Psoas muscle (tissue), 8 donors: ENCODE data around the gene EP300. TPM values are rescaled to one million over a fixed set of nuclear protein-coding genes. Genes with fewer than 3 reads are reported as not detected.
A peak's percentile ranks its signal among the peaks of the same experiment; 100 is the strongest.

Experiments
- ATAC-seq, 4 donors: fragments of 200-7000 bp; cut with Tn5 transposase; one replicate each; pipeline ENCODE4 v1.9.1; 2020; ENCODE audit warnings: moderate library complexity in 3 of 4, mild to moderate bottlenecking in 2 of 4
- DNase-seq, 2 donors: peaks; one replicate each; pipeline ENCODE4 v3.0.0-alpha.2; 2020
- H3K27ac ChIP-seq: fragments of 200-600 bp; one replicate; pipeline ENCODE4 v1.8.0; 2022
- H3K27me3 ChIP-seq, 3 donors: fragments of 200-600 bp in 1 of 3; one replicate each; pipeline versions ENCODE4 v1.6.1 to v1.8.0; 2013 to 2022; ENCODE audit warnings: low read length in 2 of 3, mild to moderate bottlenecking in 2 of 3, moderate library complexity in 1 of 3; ENCODE audit not compliant: insufficient read depth in 3 of 3
- H3K36me3 ChIP-seq, 2 donors: fragments of 200-600 bp in 1 of 2; one replicate each; pipeline versions ENCODE4 v1.6.1 to v1.8.0; 2013 to 2022; ENCODE audit warnings: low read depth in 1 of 2, mild to moderate bottlenecking in 1 of 2, moderate library complexity in 1 of 2; ENCODE audit not compliant: insufficient read depth in 1 of 2
- H3K4me1 ChIP-seq: fragments of 200-600 bp; one replicate; pipeline ENCODE4 v1.8.0; 2022
- H3K4me3 ChIP-seq: fragments of 200-600 bp; one replicate; pipeline ENCODE4 v1.8.0; 2022; ENCODE audit warnings: mild to moderate bottlenecking
- H3K9me3 ChIP-seq: fragments of 200-600 bp; one replicate; pipeline ENCODE4 v1.8.0; 2022
- CTCF ChIP-seq: fragments of 200-600 bp; IDR thresholded peaks from one replicate; pipeline ENCODE4 v1.8.0; 2022; ENCODE audit warnings: antibody characterized with exemption
- WGBS, 3 donors: extraction: QIAGEN DNeasy Blood & Tissue Kit; methylation state at CpG; one replicate each; pipeline versions ENCODE4 v1.1.6 to v1.1.7; 2013; 5-methylcytosine and 5-hydroxymethylcytosine counted together
- intact Hi-C, 2 donors: fragments of 100-400 bp; cut with DNase I; formaldehyde crosslinking; loops; one replicate each; pipeline versions ENCODE4 v1.11.0 to v1.14.2; 2022
- polyA plus RNA-seq, 3 donors: library from polyadenylated mRNA; stranded (reverse); fragments of 200-250 nt; gene quantifications; one replicate each; pipeline ENCODE4 v1.2.3, GENCODE V29; 2013
- total RNA-seq, 4 donors: library from RNA; stranded (reverse); fragmentation: NEBNext Ultra II Directional in 2 of 4; extraction: Animal tissue kit (Norgen Biotek cat#: 25700) in 2 of 4; gene quantifications; one replicate each; pipeline versions ENCODE4 v1.2.1 to v1.2.4, GENCODE V29; 2021 to 2023
- donor health status: healthy with polysubstance abuse.
- donor health status: DM: no; HTN: no; CAD: no; lungs with moderate emphysema.
- donor health status: Bipolar disorder and iron deficiency.
- donor health status: healthy.
- donor health status: DM: yes; HTN: yes; CAD: no.
- donor health status: DM: no; HTN: no; CAD: no.
- donor health status: DM: no; HTN: no; CAD: no.
- donor health status: DM: yes; HTN: yes; CAD: no.

Gene EP300
- total and polyA plus RNA-seq, 7 donors: 6.2 to 40.7 (median 31.0) TPM

- Histone ChIP-seq H3K36me3 (peaks cover 0 to 28% of the 10 kb centered on the region in 2 donors), H3K9me3 (no peaks in the 10 kb centered on the region), H3K4me3 (no peak overlapping the region), H3K27ac (no peak overlapping the region), H3K4me1 (peaks cover 7% of the 10 kb centered on the region), H3K27me3 (no peaks in the 10 kb centered on the region)
- 90 to 94% (median 92%) methylated on average over 9 of the region's 9 CpGs for WGBS, 3 donors
- intact Hi-C loops: no loop called here
- no peak for DNase-seq
- no peak for TF ChIP-seq CTCF
- ATAC-seq: no peak
Measured at GRCh38 chr22:41206719-41207118, 114.3 kb downstream of the EP300 start.

DNA sequence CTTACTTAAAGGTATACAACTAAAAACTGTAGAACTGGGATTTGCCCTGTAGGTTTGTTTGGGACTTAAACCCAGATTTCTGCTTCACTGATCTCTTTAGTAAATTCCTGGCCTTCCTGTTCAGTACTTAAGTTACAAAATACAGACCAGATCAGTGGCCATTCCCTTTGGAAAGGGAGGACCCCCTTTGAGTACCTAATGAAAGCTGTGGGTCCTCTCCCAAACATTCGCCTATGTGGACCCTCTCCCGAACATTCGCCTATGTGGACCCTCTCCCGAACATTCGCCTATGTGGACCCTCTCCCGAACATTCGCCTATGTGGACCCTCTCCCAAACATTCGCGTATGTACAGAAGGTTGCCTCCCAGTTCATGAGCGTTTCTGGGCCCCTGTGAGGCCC lies 123.0 kb downstream of the EP300 start:
- Histone ChIP-seq H3K27ac (no peak overlapping the region), H3K4me3 (no peak overlapping the region), H3K27me3 (no peaks in the 10 kb centered on the region), H3K4me1 (peaks cover 9% of the 10 kb centered on the region), H3K36me3 (peaks cover 0 to 77% of the 10 kb centered on the region in 2 donors), H3K9me3 (no peaks in the 10 kb centered on the region)
- intact Hi-C loops: no loop called here
- 98% methylated on average over 10 of the region's 10 CpGs for WGBS, 3 donors
- ATAC-seq (no peak), DNase-seq (no peak)
- TF ChIP-seq CTCF: no peak

DNA sequence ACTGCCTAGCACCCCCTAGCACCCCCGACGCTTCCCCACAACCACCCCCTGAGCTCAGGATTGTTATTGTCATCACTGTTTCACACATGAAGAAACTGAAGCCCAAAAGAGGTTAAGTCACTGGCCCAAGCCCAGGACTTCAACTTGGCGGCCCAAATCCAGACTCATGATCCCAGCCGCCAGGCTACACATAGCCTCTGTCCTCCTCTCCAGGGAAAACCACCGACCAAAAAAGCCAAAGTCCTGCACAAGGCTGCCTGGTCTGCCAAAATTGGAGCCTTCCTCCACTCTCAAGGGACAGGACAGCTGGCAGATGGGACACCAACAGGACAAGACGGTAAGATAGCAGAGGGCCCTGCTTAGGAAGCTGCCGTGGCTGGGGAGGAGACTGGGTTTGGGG lies 123.5 kb downstream of the EP300 start:
- peak in 1 of 2 donors; percentile 58 for DNase-seq
- intact Hi-C loops: no loop called here

GRCh38 chr22:41216984-41217383 lies 124.6 kb downstream of the EP300 start:
- H3K4me3 ChIP-seq: no peak overlapping the region

More for the DNA sequence above, 123.5 kb downstream of the EP300 start:
- Histone ChIP-seq H3K27ac (no peak overlapping the region), H3K4me1 (peaks cover 9% of the 10 kb centered on the region), H3K36me3 (peaks cover 0 to 77% of the 10 kb centered on the region in 2 donors), H3K27me3 (no peaks in the 10 kb centered on the region), H3K9me3 (no peaks in the 10 kb centered on the region), H3K4me3 (no peak overlapping the region)
- WGBS, 3 donors: 70 to 88% (median 79%) methylated on average over 7 of the region's 7 CpGs
- no peak for TF ChIP-seq CTCF
- ATAC-seq: no peak

More at GRCh38 chr22:41216984-41217383, 124.6 kb downstream of the EP300 start:
- Histone ChIP-seq H3K4me1 (peaks cover 9% of the 10 kb centered on the region), H3K27ac (peak overlapping the region; percentile 62), H3K27me3 (no peaks in the 10 kb centered on the region), H3K36me3 (peaks cover 0 to 82% of the 10 kb centered on the region in 2 donors), H3K9me3 (no peaks in the 10 kb centered on the region)
- no peak for TF ChIP-seq CTCF
- peak; percentile 14 to 39 (median 22) for ATAC-seq
- 60 to 69% (median 66%) methylated on average over 13 of the region's 13 CpGs for WGBS, 3 donors
- no peak for DNase-seq
- intact Hi-C loops: no loop called here
